Adrenal gland (tissue), 5 donors: ENCODE results near the gene PON2.

Experiments
- CTCF ChIP-seq, 6 experiments: fragments of 450-650 bp in 4 of 6; fragments of 200-600 bp in 2 of 6; sonication (generic) in 1 of 6; IDR thresholded peaks; 1 replicate in 5 of 6; 2 replicates in 1 of 6; pipeline versions ENCODE4 v1.5.1 to v1.8.0; 2016 to 2021; ENCODE audit warnings: antibody characterized with exemption in 6 of 6, mild to moderate bottlenecking in 2 of 6, moderate library complexity in 1 of 6
- POLR2A ChIP-seq, 2 donors: fragments of 450-650 bp; IDR thresholded peaks; one replicate each; pipeline ENCODE4 v1.6.1; 2017; ENCODE audit warnings: antibody characterized with exemption in 2 of 2, mild to moderate bottlenecking in 2 of 2, moderate library complexity in 1 of 2
- donor health status: DM: no; HTN: no; CAD: no.

- no peak for TF ChIP-seq POLR2A (IDR thresholded peaks at IDR 0.05)
- TF ChIP-seq CTCF (IDR thresholded peaks at IDR 0.05), result no peak
Measured at GRCh38 chr7:95405208-95405607, 29.6 kb downstream of the PON2 start.
